Measurements from ENCODE around the gene REXO1.

The REXO1 gene

DNA sequence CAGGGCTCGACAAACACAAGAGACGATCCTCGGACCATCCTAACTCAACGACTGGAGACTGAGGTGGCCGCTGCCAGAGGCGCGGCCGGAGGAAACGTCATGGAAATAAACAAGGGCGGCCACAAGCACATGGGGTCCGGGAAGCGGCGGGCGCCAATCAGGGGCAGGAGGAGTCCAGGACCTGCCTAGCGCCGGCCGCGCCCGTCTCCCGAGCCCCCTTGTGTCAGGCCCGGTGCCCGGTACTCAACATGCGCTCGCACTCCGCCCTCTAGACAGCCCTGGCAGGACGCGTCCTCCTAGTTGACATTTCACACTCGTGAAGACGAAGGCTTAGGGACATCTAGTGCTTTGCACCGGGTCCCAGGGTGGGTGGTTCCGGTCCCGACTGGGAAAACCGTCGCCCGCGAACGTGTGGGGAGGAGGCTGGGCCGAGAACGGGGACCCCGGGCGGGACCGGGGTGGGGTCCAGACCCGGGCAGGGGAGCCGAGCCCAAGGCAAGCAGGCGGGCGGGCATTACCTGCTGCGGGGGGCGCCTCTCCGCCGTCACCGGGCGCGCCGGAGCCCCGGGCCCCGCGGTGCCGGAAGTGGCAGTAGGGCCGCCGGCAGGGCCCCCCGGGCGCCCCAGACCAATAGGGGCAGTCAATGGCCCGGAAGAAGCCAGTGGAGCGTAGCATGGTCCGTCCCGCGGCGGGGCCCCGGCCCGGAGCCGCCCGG is 442 bp downstream of the REXO1 start:
- peak; percentile 53 for DNase-seq (ENCODE audit: low spot score)

GRCh38 chr19:1847348-1847683 is 967 bp downstream of the REXO1 start:
- no peak for DNase-seq (ENCODE audit: low spot score)

GRCh38 chr19:1846517-1847204 is 1.6 kb downstream of the REXO1 start:
- DNase-seq (ENCODE audit: low spot score), result no peak

GRCh38 chr19:1845642-1846041 is 2.6 kb downstream of the REXO1 start:
- no peak for DNase-seq (ENCODE audit: low spot score)

DNA sequence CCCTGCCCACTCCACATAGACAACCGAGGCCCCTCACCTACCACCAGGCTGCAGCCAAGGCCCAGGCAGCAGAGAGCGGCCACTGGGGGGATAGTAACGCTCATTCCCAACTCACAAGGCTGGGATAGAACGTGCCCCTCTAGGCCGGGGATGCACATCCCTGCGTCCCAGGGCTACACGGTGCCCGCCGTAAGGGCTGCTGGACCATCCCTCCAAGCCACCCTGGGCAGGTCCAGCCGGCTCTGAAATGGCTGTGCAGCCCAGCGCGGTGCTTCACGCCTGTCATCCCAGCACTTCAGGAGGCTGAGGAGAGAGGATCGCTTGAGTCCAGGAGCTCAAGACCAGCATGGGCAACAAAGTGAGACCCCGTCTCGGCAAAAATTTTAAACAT is 3.2 kb downstream of the REXO1 start:
- DNase-seq (ENCODE audit: low spot score), result no peak

DNA sequence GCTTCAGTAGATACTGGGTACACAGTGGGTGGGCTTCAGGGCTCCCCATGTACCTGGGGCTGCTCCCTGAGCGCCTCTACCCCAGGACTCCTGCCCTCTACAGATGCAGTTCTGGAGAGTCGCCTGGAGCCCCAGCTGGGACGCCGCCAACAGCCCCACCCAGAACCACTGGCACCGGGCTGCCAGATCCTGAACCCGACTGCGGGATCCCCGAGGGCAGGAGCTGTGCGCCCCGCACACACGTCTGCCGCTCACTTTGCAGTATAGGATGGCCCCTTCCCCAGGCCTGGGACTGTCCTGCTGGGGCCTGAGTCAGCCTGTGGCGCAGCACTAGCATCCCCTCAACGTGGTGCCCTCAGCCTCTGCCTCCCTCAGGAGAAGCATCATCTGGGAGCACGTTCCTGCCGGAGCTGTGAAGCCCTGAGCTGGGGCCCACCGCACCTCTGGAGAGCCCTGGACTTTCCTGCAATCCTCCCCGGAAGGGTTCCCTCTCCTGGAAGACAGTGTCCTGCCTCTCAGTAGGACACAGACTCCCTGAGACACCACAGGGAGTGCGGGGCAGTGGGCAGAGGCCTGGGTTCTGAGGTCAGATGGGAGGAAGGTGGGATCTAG is 3.7 kb downstream of the REXO1 start:
- DNase-seq (ENCODE audit: low spot score), result no peak

DNA sequence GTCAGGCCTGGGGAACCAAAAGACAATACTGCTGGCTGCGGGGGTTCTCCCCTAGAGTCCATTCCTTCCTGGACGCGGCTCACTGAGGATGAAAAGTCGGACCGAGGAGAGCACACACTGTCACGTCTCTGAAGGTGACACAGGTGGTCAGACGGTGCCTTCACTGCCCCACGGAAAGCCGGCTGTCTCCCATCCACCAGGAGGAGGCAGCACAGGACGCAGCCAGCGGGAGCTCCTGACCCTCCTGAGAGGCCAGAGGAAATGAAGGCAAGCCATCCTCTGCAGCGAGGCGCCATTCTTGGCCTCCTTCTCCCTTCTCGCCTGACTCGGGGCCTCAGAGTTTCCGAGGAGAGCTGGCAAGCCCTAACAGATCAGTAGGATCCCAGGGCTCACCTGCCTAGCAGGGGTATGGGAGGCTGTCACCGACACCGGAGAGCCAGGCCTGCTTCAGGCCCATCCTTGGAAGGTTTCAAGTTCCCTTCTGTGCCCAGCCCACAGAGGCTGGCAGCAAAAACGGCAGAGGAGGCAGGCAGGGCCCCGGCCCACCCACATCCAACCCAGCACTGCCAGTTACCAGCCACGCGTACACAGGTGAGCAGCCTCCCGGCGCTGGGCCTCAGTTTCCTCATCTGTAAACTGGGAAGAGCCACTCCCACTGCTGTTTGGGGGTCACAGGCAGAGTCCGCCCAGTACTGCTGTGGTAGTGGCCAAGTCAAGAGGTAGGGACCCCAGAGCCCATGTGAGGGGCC is 4.5 kb downstream of the REXO1 start:
- DNase-seq (ENCODE audit: low spot score), result no peak

GRCh38 chr19:1843116-1843515 is 5.2 kb downstream of the REXO1 start:
- DNase-seq (ENCODE audit: low spot score), result no peak

DNA sequence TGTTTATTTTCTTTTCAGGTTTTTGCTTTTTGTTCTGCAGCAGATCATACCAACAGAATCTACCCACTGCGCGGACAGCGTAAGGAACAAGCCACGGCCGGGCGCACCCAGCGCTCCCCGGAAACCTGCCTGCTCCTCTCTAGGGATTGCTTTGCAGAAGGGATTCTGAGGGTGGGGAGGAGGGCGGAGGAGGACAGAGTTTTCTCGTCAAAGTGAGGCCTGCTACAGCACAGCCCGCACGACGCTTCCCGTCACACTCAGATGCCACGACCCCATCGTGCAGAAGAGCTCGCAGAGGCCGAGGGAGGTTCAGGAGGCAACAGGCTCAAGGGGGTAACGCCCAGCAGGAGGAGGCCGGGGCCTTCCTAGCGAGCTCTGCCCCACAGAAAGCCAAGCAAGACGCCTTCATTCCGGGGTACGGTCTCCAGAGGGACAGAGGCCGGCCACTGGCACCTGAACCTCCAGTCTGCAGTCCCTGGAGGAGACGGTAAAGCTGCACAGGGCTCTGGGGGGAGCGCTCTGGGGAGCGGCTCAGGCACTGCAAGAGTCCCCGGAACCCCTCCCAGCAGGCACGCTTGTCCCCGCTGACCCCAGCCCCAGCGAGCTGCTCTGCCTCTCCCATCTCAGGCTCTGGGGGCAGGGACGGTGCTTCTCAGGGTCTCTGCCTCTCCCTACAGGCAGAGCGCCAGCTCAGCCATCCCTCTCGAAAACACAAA is 6.9 kb downstream of the REXO1 start:
- DNase-seq (ENCODE audit: low spot score), result no peak

DNA sequence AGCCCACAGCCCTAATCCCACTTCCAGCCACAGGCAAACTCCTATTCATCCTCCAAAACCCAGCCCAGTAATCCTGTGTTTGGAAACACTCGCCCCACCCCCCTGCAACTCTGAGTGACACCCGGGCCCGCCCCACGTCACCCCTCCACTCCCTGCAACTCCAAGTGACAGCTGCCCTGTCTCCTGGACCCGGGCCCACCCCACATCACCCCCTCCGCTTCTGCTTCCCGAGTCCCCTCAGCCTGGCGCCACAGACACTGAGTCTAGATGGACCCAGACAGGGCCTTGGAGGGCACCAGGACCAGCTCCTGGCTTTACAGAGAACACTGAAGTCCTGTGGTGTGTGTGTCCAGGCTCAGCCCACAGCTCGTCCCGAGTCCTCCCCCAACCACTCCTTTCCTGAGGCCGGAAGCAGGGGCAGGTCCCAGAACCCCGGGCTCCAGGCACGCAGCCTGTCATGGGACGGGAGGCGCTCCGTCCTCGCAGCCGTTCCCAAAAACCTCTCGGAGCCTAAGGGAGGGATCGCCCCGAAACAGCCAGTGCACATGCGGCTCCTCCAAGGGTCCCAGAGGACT is 7.7 kb downstream of the REXO1 start:
- no peak for DNase-seq (ENCODE audit: low spot score)

DNA sequence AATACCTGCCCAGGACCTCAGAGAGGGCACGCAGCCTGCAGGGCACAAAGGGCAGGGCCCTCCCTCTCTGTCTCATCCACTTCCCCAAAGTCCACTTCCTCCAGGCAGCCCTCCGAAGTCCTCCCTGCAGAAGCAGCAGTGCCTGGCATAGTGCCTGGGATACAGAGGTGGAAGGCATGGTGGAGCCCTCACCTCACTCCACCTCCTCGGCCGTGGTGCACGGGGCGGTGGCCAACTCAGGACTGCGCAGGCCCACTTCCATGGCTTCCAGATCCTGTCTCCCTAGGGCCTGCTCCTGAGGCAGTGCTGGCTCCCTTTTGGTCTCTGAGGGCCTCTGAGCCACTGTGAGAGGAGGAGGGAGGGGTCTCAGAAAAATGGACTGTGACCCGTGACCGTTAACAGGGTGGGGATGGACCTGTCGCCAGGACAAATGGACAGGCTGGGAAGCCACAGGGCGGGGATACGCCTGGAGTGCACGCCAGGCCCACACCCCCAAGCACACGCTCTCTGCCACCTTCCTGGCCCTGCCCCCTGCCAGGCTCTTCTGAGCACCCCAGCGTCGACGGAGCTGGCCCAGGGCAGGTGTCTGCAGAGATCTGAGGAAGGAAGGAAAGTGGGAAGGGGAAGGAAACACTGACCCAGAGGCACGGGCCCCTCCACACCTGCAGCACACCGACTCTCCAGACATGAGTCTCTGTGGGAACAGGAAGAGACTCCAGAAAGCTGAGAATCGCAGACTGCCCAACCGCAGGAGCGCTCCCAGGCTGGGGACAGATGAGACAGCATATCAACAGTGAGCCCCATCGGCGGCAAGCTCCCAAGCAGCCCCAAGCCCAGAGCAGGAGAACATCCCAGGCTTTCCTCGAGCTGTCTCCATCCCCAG is 8.4 kb downstream of the REXO1 start:
- no peak for DNase-seq (ENCODE audit: low spot score)

- peak; percentile 72 for DNase-seq (ENCODE audit: low spot score)
Measured at GRCh38 chr19:1837625-1838105, 10.6 kb downstream of the REXO1 start.

DNA sequence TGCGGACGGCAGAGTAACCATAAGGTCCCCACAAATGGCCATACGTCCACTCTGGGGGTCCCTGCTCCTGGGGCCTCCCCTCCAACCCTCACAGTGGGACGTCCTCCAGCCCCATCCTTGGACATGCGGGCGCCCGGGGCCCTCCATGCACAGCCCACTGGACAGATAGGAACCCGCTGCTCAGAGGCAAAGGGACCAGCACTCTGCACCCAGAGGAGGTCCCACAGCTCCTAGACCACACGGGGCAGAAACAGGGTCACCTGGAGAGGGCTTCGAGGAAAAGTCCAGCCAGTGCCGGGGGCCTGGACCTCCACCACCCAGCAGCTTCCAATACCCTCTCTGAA is 11.1 kb downstream of the REXO1 start:
- no peak for DNase-seq (ENCODE audit: low spot score)

- DNase-seq (ENCODE audit: low spot score), result no peak
Measured at GRCh38 chr19:1836458-1837221, 11.6 kb downstream of the REXO1 start.

GRCh38 chr19:1833540-1833939 is 14.7 kb downstream of the REXO1 start:
- DNase-seq (ENCODE audit: low spot score), result no peak

- DNase-seq (ENCODE audit: low spot score), result no peak
Measured at GRCh38 chr19:1832046-1832663, 16.1 kb downstream of the REXO1 start.

DNA sequence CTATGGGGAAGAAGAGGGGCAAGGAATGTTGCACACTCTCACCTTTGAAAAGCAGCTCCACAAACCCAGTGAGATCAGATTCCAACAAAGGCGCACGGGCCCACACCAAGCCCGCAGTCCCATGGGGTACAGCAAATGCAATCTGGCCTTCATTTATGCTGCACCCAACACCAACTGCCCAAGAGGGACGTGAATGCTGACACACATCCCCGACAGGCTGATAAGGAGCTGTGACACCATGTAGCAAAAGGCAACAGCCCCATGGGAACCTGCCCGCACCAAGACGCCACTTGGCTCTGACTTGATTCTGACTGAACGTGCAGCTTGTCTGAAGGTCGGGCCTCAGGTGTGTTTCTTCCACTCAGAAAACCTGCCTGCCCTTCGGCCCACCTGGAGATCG is 17.3 kb downstream of the REXO1 start:
- no peak for DNase-seq (ENCODE audit: low spot score)

- DNase-seq (ENCODE audit: low spot score), result no peak
Measured at GRCh38 chr19:1830568-1830967, 17.7 kb downstream of the REXO1 start.

DNA sequence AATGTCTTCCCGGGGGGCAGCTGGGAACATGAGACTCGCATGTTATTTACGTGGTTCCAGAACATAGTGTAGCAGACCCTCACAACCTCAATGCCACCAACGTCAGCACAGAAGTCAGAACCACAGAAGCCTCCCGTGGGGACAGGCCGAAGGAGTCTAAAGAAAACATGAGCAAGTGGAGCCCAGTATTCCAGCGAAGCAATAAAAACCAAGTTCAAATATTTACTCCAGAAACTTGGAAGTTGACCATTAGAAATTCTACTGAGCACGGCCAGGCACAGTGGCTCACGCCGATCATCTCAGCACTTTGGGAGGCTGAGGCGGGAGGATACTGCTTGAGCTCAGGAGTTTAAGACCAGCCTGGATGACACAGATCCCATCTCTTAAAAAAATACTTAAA is 18.3 kb downstream of the REXO1 start:
- no peak for DNase-seq (ENCODE audit: low spot score)
